HuH-7 (cell line): ENCODE data around the gene PRRT1.
"Not testable (repeated sequence)": the region's sequence is repeated elsewhere in the genome, so short reads cannot be mapped to it uniquely, and the experiment has no call there.

Experiments
- DNase-seq: peaks from one replicate; pipeline ENCODE4 v3.0.0; 2011; ENCODE audit warnings: low spot score

Gene PRRT1

GRCh38 chr6:32120573-32121059 is 31.1 kb downstream of the PRRT1 start:
- DNase-seq = no peak

- peak; percentile 77 for DNase-seq
Measured at GRCh38 chr6:32118782-32119628, 32.7 kb downstream of the PRRT1 start.

- no peak for DNase-seq
Measured at GRCh38 chr6:32117461-32117860, 34.3 kb downstream of the PRRT1 start.

- DNase-seq = peak; percentile 50
Measured at GRCh38 chr6:32116674-32117073, 35.1 kb downstream of the PRRT1 start.

GRCh38 chr6:32115623-32116022 is 36.1 kb downstream of the PRRT1 start:
- no peak for DNase-seq

GRCh38 chr6:32114796-32115195 is 36.9 kb downstream of the PRRT1 start:
- no peak for DNase-seq

- DNase-seq = no peak
Measured at GRCh38 chr6:32113386-32114352, 38.1 kb downstream of the PRRT1 start.

GRCh38 chr6:32112431-32112980 is 39.2 kb downstream of the PRRT1 start:
- DNase-seq = no peak

GRCh38 chr6:32111424-32112066 is 40.2 kb downstream of the PRRT1 start:
- no peak for DNase-seq

- DNase-seq = no peak
Measured at GRCh38 chr6:32110632-32111031, 41.1 kb downstream of the PRRT1 start.

GRCh38 chr6:32109765-32110160 is 42.0 kb downstream of the PRRT1 start:
- no peak for DNase-seq

- DNase-seq = no peak
Measured at GRCh38 chr6:32109114-32109764, 42.5 kb downstream of the PRRT1 start, which contains the start of gene TNXB. Gene TNXB, minus strand, starts transcription at chr6:32109338. Its CDS starts 11,140 bp downstream, at chr6:32098198.

- no peak for DNase-seq
Measured at GRCh38 chr6:32108727-32109113, 43.0 kb downstream of the PRRT1 start.

GRCh38 chr6:32108094-32108627 is 43.6 kb downstream of the PRRT1 start:
- no peak for DNase-seq

- no peak for DNase-seq
Measured at GRCh38 chr6:32107406-32107805, 44.3 kb downstream of the PRRT1 start.

- no peak for DNase-seq
Measured at GRCh38 chr6:32105433-32105832, 46.3 kb downstream of the PRRT1 start.

GRCh38 chr6:32102255-32102654 is 49.5 kb downstream of the PRRT1 start:
- no peak for DNase-seq

- DNase-seq = not testable (repeated sequence)
Measured at GRCh38 chr6:32100251-32100650, 51.5 kb downstream of the PRRT1 start.
